Body of pancreas (tissue), 4 donors: Measurements from ENCODE around the gene C14orf119. TPM values are rescaled to one million over a fixed set of nuclear protein-coding genes. Genes with fewer than 3 reads are reported as not detected.

Experiments
- ATAC-seq: fragments of 150-250 bp; one replicate; pipeline ENCODE4 v1.9.1; 2016
- DNase-seq, 4 donors: peaks; one replicate each; pipeline ENCODE4 v3.0.0-alpha.2; 2019
- H3K27ac ChIP-seq, 4 donors: fragments of 200-600 bp; sonication (generic); 1 replicate in 3 of 4; 2 replicates in 1 of 4; pipeline versions ENCODE4 v1.5.1 to v1.6.1; 2016 to 2019; ENCODE audit warnings: mild to moderate bottlenecking in 1 of 4, mixed read lengths in 1 of 4, moderate library complexity in 1 of 4
- H3K27me3 ChIP-seq, 2 donors: fragments of 200-600 bp; sonication (generic); one replicate each; pipeline ENCODE4 v1.6.0; 2016; ENCODE audit warnings: mild to moderate bottlenecking in 1 of 2
- H3K36me3 ChIP-seq, 2 donors: fragments of 200-600 bp; sonication (generic); replicated peaks in 1 of 2; 2 replicates each; pipeline ENCODE4 v1.5.1; 2016; ENCODE audit warnings: low read depth in 2 of 2; ENCODE audit not compliant: insufficient read depth in 1 of 2
- H3K4me1 ChIP-seq: fragments of 200-600 bp; sonication (generic); one replicate; pipeline ENCODE4 v1.6.0; 2016
- H3K4me3 ChIP-seq, 2 donors: fragments of 200-600 bp; sonication (generic); 1 replicate in 1 of 2; 2 replicates in 1 of 2; pipeline ENCODE4 v1.5.1; 2016 to 2019
- H3K9me3 ChIP-seq, 3 donors: fragments of 200-600 bp; sonication (generic); 1 replicate in 2 of 3; 2 replicates in 1 of 3; pipeline ENCODE4 v1.5.1; 2016
- CTCF ChIP-seq, 7 experiments: fragments of 450-650 bp in 4 of 7; fragments of 200-600 bp in 3 of 7; sonication (generic) in 3 of 7; IDR thresholded peaks; one replicate each; pipeline ENCODE4 v1.5.1; 2016 to 2019; ENCODE audit warnings: antibody characterized with exemption in 7 of 7
- POLR2A ChIP-seq, 3 donors: fragments of 450-650 bp; IDR thresholded peaks; one replicate each; pipeline ENCODE4 v1.6.1; 2016; ENCODE audit warnings: antibody characterized with exemption in 3 of 3, mild to moderate bottlenecking in 2 of 3
- WGBS, 2 donors: methylation state at CpG; one replicate each; pipeline ENCODE4 v1.1.5; 2017; 5-methylcytosine and 5-hydroxymethylcytosine counted together
- intact Hi-C: fragments of 100-400 bp; cut with DNase I; formaldehyde crosslinking; loops from one replicate; pipeline ENCODE4 v1.15.1; 2023
- total RNA-seq, 2 donors: library from RNA; depleted of rRNA; stranded (reverse); fragments of >200 nt; gene quantifications; one replicate each; pipeline ENCODE4 v1.1.0, GENCODE V29; 2016

The C14orf119 gene
- total RNA-seq, 2 donors from 2014 or later = 3.6 to 7.0 TPM

DNA sequence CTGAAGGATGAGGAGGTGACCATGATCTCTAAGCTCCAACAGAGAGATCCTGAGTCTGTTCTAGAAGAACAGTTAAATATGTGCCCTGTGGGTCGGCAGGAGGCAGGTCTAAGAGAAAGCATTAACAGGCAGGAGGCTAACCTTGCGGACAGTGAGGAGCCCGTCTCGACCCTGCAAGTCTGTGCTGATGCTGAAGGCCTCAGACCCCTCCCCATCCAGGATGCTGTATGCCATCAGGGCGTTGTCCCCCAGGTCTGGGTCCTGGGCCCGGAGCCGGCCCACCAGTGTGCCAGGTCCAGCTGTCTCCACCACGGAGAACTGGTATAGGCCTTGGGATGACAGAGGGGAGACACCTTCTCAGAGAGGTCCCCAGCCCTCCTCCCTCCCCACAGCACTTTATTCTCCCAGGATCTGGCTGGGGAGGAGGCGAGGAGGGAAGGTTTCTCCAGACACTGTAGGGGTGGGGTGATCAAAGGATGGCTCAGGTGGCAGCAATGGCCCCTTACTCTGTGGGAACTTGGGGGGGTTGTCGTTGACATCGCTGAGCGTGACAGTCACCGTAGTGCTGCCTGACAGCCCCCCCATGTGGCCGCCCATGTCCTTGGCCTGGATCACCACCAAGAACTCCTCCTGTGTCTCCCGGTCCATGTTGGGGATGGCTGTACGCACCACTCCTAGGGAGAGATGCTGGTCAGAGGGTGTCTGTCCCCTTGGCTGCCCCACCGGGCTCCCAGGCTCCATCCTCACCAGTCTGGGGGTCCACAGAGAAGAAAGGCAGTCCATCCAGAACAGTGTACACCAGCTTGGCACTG, 41.1 kb upstream of the C14orf119 start:
- Histone ChIP-seq H3K27ac (no peak overlapping the region), H3K9me3 (no peaks in the 10 kb centered on the region), H3K27me3 (no peaks in the 10 kb centered on the region), H3K4me1 (peaks cover 25% of the 10 kb centered on the region), H3K36me3 (peaks cover 0 to 1% of the 10 kb centered on the region in 2 donors), H3K4me3 (no peak overlapping the region)
- no peak for DNase-seq
- ATAC-seq = no peak
- TF ChIP-seq CTCF (IDR thresholded peaks at IDR 0.05) (no peak), POLR2A (IDR thresholded peaks at IDR 0.05) (no peak)
- WGBS, 2 donors = 76% methylated on average over 7 to 17 of the region's 17 CpGs
- intact Hi-C loops = no loop called here

DNA sequence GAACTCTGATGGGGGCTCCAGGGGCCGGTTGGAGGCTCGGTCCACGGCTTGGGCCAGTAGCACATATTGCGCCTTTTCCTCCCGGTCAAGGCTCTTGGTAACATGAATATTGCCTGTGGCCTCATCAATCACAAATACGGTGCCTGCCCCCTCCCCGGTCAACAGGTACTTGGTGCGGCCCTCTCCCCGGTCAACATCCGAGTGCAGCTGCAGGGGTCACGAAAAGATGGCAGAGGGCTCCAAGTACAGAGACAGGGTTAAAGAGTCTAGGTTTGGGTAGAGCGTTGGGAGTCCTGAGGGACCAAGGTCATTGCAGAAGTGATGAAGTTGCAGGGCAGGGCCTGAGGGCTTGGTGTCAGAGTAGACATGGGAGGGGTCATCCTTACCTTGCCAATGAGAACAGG, 40.2 kb upstream of the C14orf119 start:
- H3K27ac ChIP-seq = no peak overlapping the region
- no peak for ATAC-seq
- H3K9me3 ChIP-seq = no peaks in the 10 kb centered on the region
- H3K4me1 ChIP-seq = peaks cover 25% of the 10 kb centered on the region
- DNase-seq = no peak
- intact Hi-C loops = loop anchor here (5.0 kb wide), 1 partner anchor 68 kb away; no protein-coding TSS in a partner anchor
- TF ChIP-seq CTCF (IDR thresholded peaks at IDR 0.05) (no peak), POLR2A (IDR thresholded peaks at IDR 0.05) (no peak)
- peaks cover 0 to 7% of the 10 kb centered on the region in 2 donors for H3K36me3 ChIP-seq
- no peak overlapping the region for H3K4me3 ChIP-seq
- no peaks in the 10 kb centered on the region for H3K27me3 ChIP-seq
- WGBS, 2 donors = 91 to 93% methylated on average over 11 of the region's 12 CpGs

- Histone ChIP-seq H3K36me3 (peaks cover 5 to 10% of the 10 kb centered on the region in 2 donors), H3K4me1 (peaks cover 25% of the 10 kb centered on the region), H3K27ac (no peak overlapping the region), H3K9me3 (no peaks in the 10 kb centered on the region), H3K27me3 (no peaks in the 10 kb centered on the region), H3K4me3 (no peak overlapping the region)
- WGBS, 2 donors = 60 to 75% methylated on average over 1 to 6 of the region's 6 CpGs
- intact Hi-C loops = loop anchor here (5.0 kb wide), 1 partner anchor 68 kb away; no protein-coding TSS in a partner anchor
- TF ChIP-seq POLR2A (IDR thresholded peaks at IDR 0.05) (no peak), CTCF (IDR thresholded peaks at IDR 0.05) (no peak)
- no peak for ATAC-seq
- peak in 2 of 4 donors; percentile 35 to 54 for DNase-seq
Measured at GRCh38 chr14:23055621-23056144, 39.6 kb upstream of the C14orf119 start.

DNA sequence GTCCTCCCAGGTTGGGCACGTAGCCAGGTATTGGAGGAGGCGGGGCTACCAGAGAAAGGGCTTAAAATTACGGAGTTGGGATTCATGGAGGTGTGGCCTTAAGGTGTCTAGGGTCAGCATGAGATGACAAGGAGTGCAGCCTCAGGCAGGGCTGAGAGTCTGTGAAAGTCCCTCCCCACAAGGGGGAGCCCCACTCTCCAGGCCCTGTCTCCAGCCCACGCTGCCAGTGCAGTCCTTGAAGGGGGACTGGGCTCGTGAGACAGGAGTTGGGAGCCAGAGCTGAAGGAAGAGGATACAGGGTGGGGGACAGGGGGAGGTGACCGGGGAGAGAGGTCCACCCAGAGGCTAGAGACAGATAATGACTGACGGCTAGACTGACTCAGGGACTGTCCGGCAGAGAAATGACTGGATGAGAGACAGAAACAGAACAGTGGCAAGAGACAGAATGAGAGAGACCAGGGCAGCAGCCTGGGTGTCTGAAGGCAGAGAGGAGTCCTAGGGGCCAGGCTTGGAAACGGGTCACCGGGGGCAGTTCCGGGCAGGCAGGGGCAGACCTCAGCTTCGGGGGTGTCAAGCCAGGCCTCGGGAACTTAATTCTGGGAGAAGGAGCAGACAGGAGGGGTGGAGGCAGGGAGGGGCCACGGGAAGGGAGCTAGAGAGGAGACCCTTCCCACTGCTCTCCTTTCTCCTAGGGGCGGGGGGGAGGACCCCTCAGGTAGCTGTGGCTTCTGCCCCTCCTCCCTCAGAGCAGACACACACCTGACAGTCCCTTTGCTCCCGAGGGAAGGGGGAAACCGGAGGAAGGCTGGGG, 39.0 kb upstream of the C14orf119 start:
- H3K27ac ChIP-seq = no peak overlapping the region
- ATAC-seq = peak; percentile 49

More for the DNA sequence above, 39.0 kb upstream of the C14orf119 start:
- 17 to 21% methylated on average over 17 of the region's 17 CpGs for WGBS, 2 donors
- TF ChIP-seq CTCF (IDR thresholded peaks at IDR 0.05) (peak; percentile 42 to 68 (median 63)), POLR2A (IDR thresholded peaks at IDR 0.05) (no peak)
- H3K27me3 ChIP-seq = no peaks in the 10 kb centered on the region
- DNase-seq = peak; percentile 68 to 81 (median 74)
- peaks cover 25% of the 10 kb centered on the region for H3K4me1 ChIP-seq
- no peak overlapping the region for H3K4me3 ChIP-seq
- intact Hi-C loops = loop anchor here (5.0 kb wide), 1 partner anchor 69 kb away; no protein-coding TSS in a partner anchor
- H3K36me3 ChIP-seq = peaks cover 11 to 15% of the 10 kb centered on the region in 2 donors
- H3K9me3 ChIP-seq = no peaks in the 10 kb centered on the region
